ENCODE results near the gene MMP21. TPM values are rescaled to one million over a fixed set of nuclear protein-coding genes. Genes with fewer than 3 reads are reported as not detected.

Gene MMP21
- total RNA-seq, 4 donors from 2014 or later, result 0.19 TPM; not detected in 3

DNA sequence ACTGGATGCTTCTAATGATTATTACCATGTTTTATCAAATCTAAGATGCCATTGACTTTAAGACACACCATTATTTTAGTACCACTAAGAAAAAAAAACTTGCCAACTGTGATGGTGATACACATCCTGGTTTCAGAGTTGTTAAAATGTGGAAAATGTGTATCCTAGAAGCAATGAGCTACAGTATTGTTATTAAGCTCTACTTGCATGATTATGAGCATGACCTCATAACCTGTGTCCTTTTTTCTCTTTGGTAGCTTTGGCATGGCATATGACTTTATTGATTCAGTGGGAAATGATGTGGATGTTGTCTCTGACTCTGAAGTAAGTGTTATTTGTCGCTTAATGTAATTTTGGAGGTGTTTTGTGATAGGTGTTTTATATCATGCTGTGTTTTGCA lies 52.8 kb downstream of the MMP21 start:
- intact Hi-C loops (cut with DNase I), result no loop called here
- DNase-seq, result no peak
- no peak overlapping the region for H3K27ac ChIP-seq
- peaks cover 6 to 26% (median 7%) of the 10 kb centered on the region in 3 donors for H3K4me1 ChIP-seq
- H3K9me3 ChIP-seq, result no peaks in the 10 kb centered on the region
- no peak for TF ChIP-seq POLR2A (IDR thresholded peaks at IDR 0.05)
- TF ChIP-seq, protein P1, sequence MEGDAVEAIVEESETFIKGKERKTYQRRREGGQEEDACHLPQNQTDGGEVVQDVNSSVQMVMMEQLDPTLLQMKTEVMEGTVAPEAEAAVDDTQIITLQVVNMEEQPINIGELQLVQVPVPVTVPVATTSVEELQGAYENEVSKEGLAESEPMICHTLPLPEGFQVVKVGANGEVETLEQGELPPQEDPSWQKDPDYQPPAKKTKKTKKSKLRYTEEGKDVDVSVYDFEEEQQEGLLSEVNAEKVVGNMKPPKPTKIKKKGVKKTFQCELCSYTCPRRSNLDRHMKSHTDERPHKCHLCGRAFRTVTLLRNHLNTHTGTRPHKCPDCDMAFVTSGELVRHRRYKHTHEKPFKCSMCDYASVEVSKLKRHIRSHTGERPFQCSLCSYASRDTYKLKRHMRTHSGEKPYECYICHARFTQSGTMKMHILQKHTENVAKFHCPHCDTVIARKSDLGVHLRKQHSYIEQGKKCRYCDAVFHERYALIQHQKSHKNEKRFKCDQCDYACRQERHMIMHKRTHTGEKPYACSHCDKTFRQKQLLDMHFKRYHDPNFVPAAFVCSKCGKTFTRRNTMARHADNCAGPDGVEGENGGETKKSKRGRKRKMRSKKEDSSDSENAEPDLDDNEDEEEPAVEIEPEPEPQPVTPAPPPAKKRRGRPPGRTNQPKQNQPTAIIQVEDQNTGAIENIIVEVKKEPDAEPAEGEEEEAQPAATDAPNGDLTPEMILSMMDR (IDR thresholded peaks at IDR 0.05), result no peak
- no peak overlapping the region for H3K4me3 ChIP-seq
- no peaks in the 10 kb centered on the region for H3K27me3 ChIP-seq
- H3K36me3 ChIP-seq, result peaks cover 0 to 68% (median 25%) of the 10 kb centered on the region in 3 donors
- WGBS, 2 donors, result 88 to 94% methylated on average over 1 of the region's 1 CpG

DNA sequence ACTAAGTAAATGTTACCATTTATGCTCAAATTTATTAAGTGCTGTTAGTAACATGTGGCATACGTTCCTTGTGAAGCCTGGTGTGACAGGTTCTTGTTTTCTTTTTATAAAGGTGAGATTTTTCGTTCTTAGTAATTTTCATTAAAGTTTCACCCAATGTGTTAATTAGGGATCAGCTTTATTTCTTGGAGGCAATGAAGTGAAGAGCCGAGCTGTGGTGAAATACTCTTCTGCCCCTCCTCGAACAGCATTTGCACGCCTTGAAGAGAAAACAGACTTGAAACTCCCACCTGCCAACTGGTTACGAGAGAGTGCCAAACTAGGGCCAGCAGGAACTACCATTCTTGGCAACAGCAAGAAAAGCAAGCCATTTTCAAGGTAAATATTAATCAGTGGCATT lies 54.6 kb downstream of the MMP21 start:
- Histone ChIP-seq H3K4me3 (peak overlapping the region in 1 of 4 donors; percentile 96), H3K27me3 (no peaks in the 10 kb centered on the region), H3K36me3 (peaks cover 0 to 50% (median 8%) of the 10 kb centered on the region in 3 donors), H3K9me3 (no peaks in the 10 kb centered on the region), H3K4me1 (peaks cover 6 to 26% (median 7%) of the 10 kb centered on the region in 3 donors), H3K27ac (no peak overlapping the region)
- 69 to 90% methylated on average over 6 of the region's 6 CpGs for WGBS, 2 donors
- no peak for DNase-seq
- intact Hi-C loops (cut with DNase I), result no loop called here
- TF ChIP-seq, protein P1 (IDR thresholded peaks at IDR 0.05), result no peak
- no peak for TF ChIP-seq POLR2A (IDR thresholded peaks at IDR 0.05)

DNA sequence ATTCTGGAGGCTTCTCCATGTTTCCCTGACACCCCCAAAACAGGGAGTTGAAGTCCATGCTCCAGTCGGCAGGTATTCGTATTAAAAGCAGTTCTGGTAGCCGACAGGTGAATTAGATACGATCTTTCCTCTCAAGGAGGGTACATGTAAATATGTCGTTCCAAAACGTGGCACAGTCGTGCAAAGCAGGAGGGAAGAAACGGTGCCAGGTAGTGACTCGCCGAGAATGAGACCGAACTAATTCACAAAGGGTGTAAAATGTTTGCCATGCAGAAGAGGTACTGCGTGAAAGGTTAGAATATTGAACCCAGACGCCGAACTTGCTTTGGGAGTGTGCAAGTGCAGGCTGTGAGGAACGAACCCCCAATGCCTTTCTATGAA lies 55.6 kb downstream of the MMP21 start:
- Histone ChIP-seq H3K27me3 (no peaks in the 10 kb centered on the region), H3K4me3 (peak overlapping the region; percentile 81 to 96 (median 84)), H3K9me3 (no peaks in the 10 kb centered on the region), H3K36me3 (peaks cover 0 to 40% (median 4%) of the 10 kb centered on the region in 3 donors), H3K27ac (peak overlapping the region; percentile 89 to 93 (median 90)), H3K4me1 (peaks cover 6 to 26% (median 7%) of the 10 kb centered on the region in 3 donors)
- 0 to 1% methylated on average over 12 to 14 of the region's 15 CpGs for WGBS, 2 donors
- DNase-seq, result no peak
- TF ChIP-seq POLR2A (IDR thresholded peaks at IDR 0.05), result no peak
- TF ChIP-seq, protein P1 (IDR thresholded peaks at IDR 0.05), result no peak
- intact Hi-C loops (cut with DNase I), result no loop called here

- intact Hi-C loops (cut with DNase I), result no loop called here
- Histone ChIP-seq H3K9me3 (no peaks in the 10 kb centered on the region), H3K4me1 (peaks cover 6 to 26% (median 7%) of the 10 kb centered on the region in 3 donors), H3K36me3 (peaks cover 0 to 34% (median 3%) of the 10 kb centered on the region in 3 donors), H3K27ac (peak within 1 kb of the TSS; percentile 89 to 93 (median 90)), H3K27me3 (no peaks in the 10 kb centered on the region), H3K4me3 (peak within 1 kb of the TSS; percentile 81 to 96 (median 84))
- TF ChIP-seq, protein P1 (IDR thresholded peaks at IDR 0.05), result peak in 1 of 6 experiments; percentile 23
- TF ChIP-seq POLR2A (IDR thresholded peaks at IDR 0.05), result peak in 2 of 4 donors; percentile 69 to 76
- WGBS, 2 donors, result 0% methylated on average over 2 to 8 of the region's 72 CpGs
- DNase-seq, result peak; percentile 90
Measured at GRCh38 chr10:125719173-125720001, 56.2 kb downstream of the MMP21 start, which contains the start of gene EDRF1. Gene EDRF1 (plus strand): TSS chr10:125719709. CDS start chr10:125719808, 99 bp downstream.

Small RNA genes lying within 50 kb of the gene (small RNA-seq; reads per million reads assigned to genes)
- gene MIR4484, result 0 to 0.09 (median 0) reads per million in 4 donors

Other genes starting within 250 kb of the MMP21 start
- gene TEX36, start 92.7 kb downstream of the MMP21 start, total RNA-seq, result not detected
- 10 to 100 TPM in 3 of 4 donors, 1 to 10 TPM in 1; 4.3 to 21.2 (median 15.6) TPM for gene EDRF1, start 56.1 kb downstream of the MMP21 start, total RNA-seq
- gene UROS, start 47.4 kb upstream of the MMP21 start, total RNA-seq, result 10 to 100 TPM; 17.5 to 40.7 (median 23.8) TPM
- gene BCCIP, start 47.7 kb upstream of the MMP21 start, total RNA-seq, result 10 to 100 TPM; 29.5 to 62.0 (median 53.5) TPM
- 10 to 100 TPM; 36.6 to 52.4 (median 42.3) TPM for gene DHX32, start 105.5 kb upstream of the MMP21 start, total RNA-seq
- 1 to 10 TPM; 1.7 to 7.7 (median 3.8) TPM for gene FANK1, start 120.7 kb upstream of the MMP21 start, total RNA-seq